AG09309 (cell line): ENCODE data around the gene ATP2C2.

ENCODE experiments used
- DNase-seq: peaks from one replicate; pipeline ENCODE4 v3.0.0-alpha.2; 2010; ENCODE audit warnings: low read depth
- H3K4me3 ChIP-seq: 2 replicates; pipeline ENCODE4 v1.5.1; 2011; ENCODE audit warnings: mild to moderate bottlenecking, low read depth, low read length, moderate library complexity; ENCODE audit not compliant: control insufficient read depth
- CTCF ChIP-seq: IDR thresholded peaks from 2 replicates; pipeline ENCODE4 v1.5.1; 2011; ENCODE audit warnings: mild to moderate bottlenecking, low read depth, low read length, inconsistent platforms; ENCODE audit not compliant: insufficient read depth, control insufficient read depth; ENCODE audit errors: missing control alignments

ATP2C2 gene

DNA sequence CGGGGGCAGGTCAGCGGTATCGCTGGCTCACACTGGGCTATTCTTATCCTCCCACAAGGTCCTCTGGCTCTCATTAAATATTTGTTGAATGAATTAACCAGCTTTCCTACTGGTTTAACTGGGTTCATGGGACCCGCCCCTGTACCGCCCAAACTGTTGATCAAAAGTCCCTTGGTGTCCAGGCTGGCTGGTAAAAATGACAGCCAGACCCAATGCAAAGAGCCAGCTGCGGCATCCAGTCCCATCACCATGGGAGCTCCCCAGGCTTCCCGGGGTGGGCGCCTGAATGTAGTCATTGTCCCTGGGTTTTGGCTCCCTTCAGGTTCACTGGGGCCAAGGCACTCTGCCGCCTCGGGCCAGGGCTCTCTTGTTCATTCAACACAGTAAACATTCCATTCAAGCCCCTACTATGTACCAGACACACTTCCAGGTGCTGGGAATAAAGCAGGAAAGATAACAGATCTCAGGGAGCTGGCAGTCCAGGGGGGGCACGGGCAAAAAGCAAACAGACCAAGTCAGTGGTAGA, 11.7 kb upstream of the ATP2C2 start:
- no peak for DNase-seq
- H3K4me3 ChIP-seq: no peak overlapping the region
- TF ChIP-seq CTCF: no peak

DNA sequence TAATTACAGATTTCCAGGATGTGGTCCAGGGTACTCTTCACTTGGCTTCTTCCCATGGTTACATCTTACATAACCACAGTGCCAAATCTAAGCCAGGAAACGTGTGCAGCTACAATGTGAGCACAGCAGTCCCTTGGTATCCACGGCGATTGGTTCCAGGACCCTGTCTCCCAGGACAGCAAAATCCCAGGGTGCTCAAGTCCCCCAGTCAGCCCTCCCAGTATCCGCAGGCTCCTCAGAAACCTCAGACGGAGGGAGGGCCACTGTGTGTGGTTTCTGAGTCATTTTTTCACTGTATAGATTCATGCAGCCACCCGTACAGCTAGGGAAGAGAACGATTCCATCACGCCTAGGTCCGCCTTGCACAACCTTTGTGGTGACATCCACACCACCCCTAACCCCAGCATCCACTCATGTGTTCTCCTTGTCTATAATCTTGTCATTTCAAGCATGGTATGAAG, 11.1 kb upstream of the ATP2C2 start:
- no peak for DNase-seq
- H3K4me3 ChIP-seq: no peak overlapping the region
- TF ChIP-seq CTCF: no peak

GRCh38 chr16:84358601-84359295, 9.6 kb upstream of the ATP2C2 start:
- DNase-seq: no peak
- no peak for TF ChIP-seq CTCF
- H3K4me3 ChIP-seq: no peak overlapping the region

- no peak overlapping the region for H3K4me3 ChIP-seq
- DNase-seq: no peak
- no peak for TF ChIP-seq CTCF
These were observed 9.0 kb upstream of the ATP2C2 start for GRCh38 chr16:84359326-84359725.

GRCh38 chr16:84360170-84360569, 8.2 kb upstream of the ATP2C2 start:
- no peak for TF ChIP-seq CTCF
- DNase-seq: no peak
- no peak overlapping the region for H3K4me3 ChIP-seq

GRCh38 chr16:84360748-84361147, 7.6 kb upstream of the ATP2C2 start:
- no peak for DNase-seq
- TF ChIP-seq CTCF: no peak
- H3K4me3 ChIP-seq: no peak overlapping the region
